Neural progenitor cell (in vitro differentiated cells): Measurements from ENCODE around the gene TREML4. TPM values are rescaled to one million over a fixed set of nuclear protein-coding genes. Genes with fewer than 3 reads are reported as not detected.

Experiments used
- DNase-seq: peaks from one replicate; pipeline ENCODE4 v3.0.0-alpha.2; 2016; ENCODE audit warnings: low spot score
- H2AFZ ChIP-seq: fragments of 200-600 bp; sonication (generic); replicated peaks from 2 replicates; pipeline ENCODE4 v1.6.1; 2016; ENCODE audit warnings: antibody characterized with exemption
- H3F3A ChIP-seq: fragments of 200-600 bp; sonication (generic); 2 replicates; pipeline ENCODE4 v1.6.1; 2016; ENCODE audit warnings: antibody characterized with exemption, low read depth
- H3K27ac ChIP-seq: fragments of 200-600 bp; sonication (generic); 2 replicates; pipeline ENCODE4 v1.5.1; 2016; ENCODE audit warnings: mild to moderate bottlenecking
- H3K27me3 ChIP-seq: fragments of 200-600 bp; sonication (generic); 2 replicates; pipeline ENCODE4 v1.6.1; 2016; ENCODE audit warnings: mild to moderate bottlenecking, moderate library complexity
- H3K36me3 ChIP-seq: fragments of 200-600 bp; sonication (generic); 2 replicates; pipeline ENCODE4 v1.5.1; 2016
- H3K4me1 ChIP-seq: fragments of 200-600 bp; sonication (generic); 2 replicates; pipeline ENCODE4 v1.6.1; 2016; ENCODE audit warnings: mixed run types
- H3K4me2 ChIP-seq: fragments of 200-600 bp; sonication (generic); 2 replicates; pipeline ENCODE4 v1.6.1; 2016
- H3K4me3 ChIP-seq: fragments of 200-600 bp; sonication (generic); 2 replicates; pipeline ENCODE4 v1.5.1; 2016
- H3K79me2 ChIP-seq: fragments of 200-600 bp; sonication (generic); 2 replicates; pipeline ENCODE4 v1.6.1; 2016; ENCODE audit warnings: low read depth
- H3K9ac ChIP-seq: fragments of 200-600 bp; sonication (generic); 2 replicates; pipeline ENCODE4 v1.6.1; 2016
- H3K9me3 ChIP-seq: fragments of 200-600 bp; sonication (generic); 2 replicates; pipeline ENCODE4 v1.5.1; 2016; ENCODE audit warnings: low read depth
- H4K20me1 ChIP-seq: fragments of 200-600 bp; sonication (generic); 2 replicates; pipeline ENCODE4 v1.6.1; 2016; ENCODE audit warnings: low read depth
- H3K27ac Mint-ChIP-seq: 3 replicates; pipeline ENCODE4 v1.8.0; 2021; ENCODE audit warnings: mixed read lengths
- H3K27me3 Mint-ChIP-seq: 2 replicates; pipeline ENCODE4 v1.8.0; 2022; ENCODE audit warnings: low read depth, mild to moderate bottlenecking, inconsistent platforms, moderate library complexity, mixed read lengths; ENCODE audit not compliant: insufficient read depth
- H3K36me3 Mint-ChIP-seq: 3 replicates; pipeline ENCODE4 v1.8.0; 2021; ENCODE audit warnings: mixed read lengths
- H3K4me1 Mint-ChIP-seq: 3 replicates; pipeline ENCODE4 v1.8.0; 2021; ENCODE audit warnings: mixed read lengths
- H3K4me3 Mint-ChIP-seq: 3 replicates; pipeline ENCODE4 v1.8.0; 2021; ENCODE audit warnings: mild to moderate bottlenecking, moderate library complexity, mixed read lengths
- H3K9me3 Mint-ChIP-seq: 3 replicates; pipeline ENCODE4 v1.8.0; 2020; ENCODE audit warnings: mixed read lengths
- CTCF ChIP-seq: fragments of 200-600 bp; sonication (generic); IDR thresholded peaks from 2 replicates; pipeline ENCODE4 v1.5.1; 2017; ENCODE audit warnings: antibody characterized with exemption, mild to moderate bottlenecking
- EZH2 ChIP-seq: fragments of 200-600 bp; sonication (generic); IDR thresholded peaks from 2 replicates; pipeline ENCODE4 v1.6.1; 2017; ENCODE audit warnings: antibody characterized with exemption, mild to moderate bottlenecking, moderate library complexity
- EZH2phosphoT487 ChIP-seq: fragments of 200-600 bp; sonication (generic); IDR thresholded peaks from 2 replicates; pipeline ENCODE4 v1.6.1; 2017; ENCODE audit warnings: antibody characterized with exemption
- small RNA-seq: library from RNA; depleted of rRNA; stranded (forward); fragments of <200 nt; gene quantifications from one replicate; pipeline ENCODE3, GENCODE V24; 2015
- total RNA-seq: library from RNA; depleted of rRNA; stranded (reverse); fragments of >200 nt; gene quantifications from 2 replicates; pipeline ENCODE4 v1.2.3, GENCODE V29; 2015; ENCODE audit warnings: low replicate concordance

Gene TREML4
- total RNA-seq, 1 donor from 2014 or later: not detected

GRCh38 chr6:41286544-41287346, 58.6 kb downstream of the TREML4 start, which contains the start of gene TREM1:
Gene TREM1 (minus strand): TSS chr6:41286682. CDS start chr6:41286655, 27 bp downstream.
- Mint-ChIP-seq H3K36me3 (no peaks in the 10 kb centered on the region), H3K4me1 (peaks cover 34% of the 10 kb centered on the region), H3K9me3 (peaks cover 4% of the 10 kb centered on the region), H3K27me3 (peaks cover 8% of the 10 kb centered on the region), H3K27ac (no peak within 1 kb of the TSS), H3K4me3 (no peak within 1 kb of the TSS)
- H3F3A ChIP-seq: no peaks in the 10 kb centered on the region
- TF ChIP-seq EZH2phosphoT487 (no peak), CTCF (no peak), EZH2 (no peak)
- no peak within 1 kb of the TSS for H3K4me3 ChIP-seq
- H2AFZ ChIP-seq: no peak within 1 kb of the TSS
- H3K4me2 ChIP-seq: no peak within 1 kb of the TSS
- no peaks in the 10 kb centered on the region for H4K20me1 ChIP-seq
- H3K9me3 ChIP-seq: no peaks in the 10 kb centered on the region
- H3K27ac ChIP-seq: no peak within 1 kb of the TSS
- no peak for DNase-seq
- H3K36me3 ChIP-seq: no peaks in the 10 kb centered on the region
- H3K9ac ChIP-seq: no peak within 1 kb of the TSS
- H3K27me3 ChIP-seq: no peaks in the 10 kb centered on the region
- no peaks in the 10 kb centered on the region for H3K4me1 ChIP-seq
- H3K79me2 ChIP-seq: no peaks in the 10 kb centered on the region

GRCh38 chr6:41288030-41288753, 60.0 kb downstream of the TREML4 start:
- Mint-ChIP-seq H3K27me3 (peaks cover 5% of the 10 kb centered on the region), H3K4me3 (no peak overlapping the region), H3K27ac (no peak overlapping the region), H3K9me3 (peaks cover 2% of the 10 kb centered on the region), H3K4me1 (peaks cover 37% of the 10 kb centered on the region), H3K36me3 (no peaks in the 10 kb centered on the region)
- H3K79me2 ChIP-seq: no peaks in the 10 kb centered on the region
- H3K9ac ChIP-seq: no peak overlapping the region
- no peak overlapping the region for H3K27ac ChIP-seq
- no peak for DNase-seq
- no peak overlapping the region for H2AFZ ChIP-seq
- no peak overlapping the region for H3K4me3 ChIP-seq
- H3K27me3 ChIP-seq: no peaks in the 10 kb centered on the region
- no peaks in the 10 kb centered on the region for H3F3A ChIP-seq
- TF ChIP-seq EZH2phosphoT487: no peak
- TF ChIP-seq EZH2: no peak
- H3K36me3 ChIP-seq: no peaks in the 10 kb centered on the region
- no peaks in the 10 kb centered on the region for H3K9me3 ChIP-seq
- no peaks in the 10 kb centered on the region for H3K4me1 ChIP-seq
- no peaks in the 10 kb centered on the region for H4K20me1 ChIP-seq
- no peak overlapping the region for H3K4me2 ChIP-seq

Small RNA genes lying within 50 kb of the gene (small RNA-seq; reads per million reads assigned to genes)
- gene AL391903.2 (not detected), gene AL391903.3 (not detected), gene RNA5SP207 (0.14 reads per million)

Other genes with a start within 250 kb of the TREML4 start
- gene UNC5CL, start 189.1 kb upstream of the TREML4 start, total RNA-seq: 2.2 and 5.0 TPM in 2 replicates
- not detected in 2 replicates for gene TSPO2, start 185.9 kb upstream of the TREML4 start, total RNA-seq
- 0.46 TPM in 1 of 2 replicates, not detected in the other for gene APOBEC2, start 175.1 kb upstream of the TREML4 start, total RNA-seq
- gene OARD1, start 156.0 kb upstream of the TREML4 start, total RNA-seq: 41.9 and 67.9 TPM in 2 replicates
- gene NFYA, start 155.4 kb upstream of the TREML4 start, total RNA-seq: 34.8 and 47.9 TPM in 2 replicates
- gene TREML1, start 74.0 kb upstream of the TREML4 start, total RNA-seq: not detected in 2 replicates
- gene TREM2, start 65.2 kb upstream of the TREML4 start, total RNA-seq: not detected in 2 replicates
- not detected in 2 replicates for gene TREML2, start 27.2 kb upstream of the TREML4 start, total RNA-seq
- not detected in 2 replicates for gene TREM1, start 58.3 kb downstream of the TREML4 start, total RNA-seq
- not detected in 2 replicates for gene NCR2, start 107.3 kb downstream of the TREML4 start, total RNA-seq